NCI-H69 (cell line): Measurements from ENCODE around the gene R3HDM2.
"Not testable (repeated sequence)": the region's sequence is repeated elsewhere in the genome, so short reads cannot be mapped to it uniquely, and the experiment has no call there.

Source experiments
- DNase-seq: peaks from one replicate; lab custom pipeline; 2025; lab: John Stamatoyannopoulos, UW

The R3HDM2 gene

GRCh38 chr12:57377103-57377840 is 53.6 kb downstream of the R3HDM2 start:
- DNase-seq: no peak

- no peak for DNase-seq
Observed at GRCh38 chr12:57372233-57372632, 58.6 kb downstream of the R3HDM2 start.

- DNase-seq: no peak
Observed at GRCh38 chr12:57370696-57371095, 60.1 kb downstream of the R3HDM2 start.

GRCh38 chr12:57370072-57370471 is 60.8 kb downstream of the R3HDM2 start:
- DNase-seq: no peak

- no peak for DNase-seq
Observed at GRCh38 chr12:57369202-57369601, 61.6 kb downstream of the R3HDM2 start.

- DNase-seq: no peak
Observed at GRCh38 chr12:57368349-57369095, 62.3 kb downstream of the R3HDM2 start.

- DNase-seq: no peak
Observed at GRCh38 chr12:57367121-57367520, 63.7 kb downstream of the R3HDM2 start.

- DNase-seq: no peak
Observed at GRCh38 chr12:57366315-57366714, 64.5 kb downstream of the R3HDM2 start.

- not testable (repeated sequence) for DNase-seq
Observed at GRCh38 chr12:57364156-57364555, 66.7 kb downstream of the R3HDM2 start.

GRCh38 chr12:57360468-57360867 is 70.4 kb downstream of the R3HDM2 start:
- no peak for DNase-seq

GRCh38 chr12:57358646-57359045 is 72.2 kb downstream of the R3HDM2 start:
- no peak for DNase-seq

- DNase-seq: no peak
Observed at GRCh38 chr12:57355734-57356133, 75.1 kb downstream of the R3HDM2 start.

GRCh38 chr12:57352166-57352565 is 78.7 kb downstream of the R3HDM2 start:
- no peak for DNase-seq

GRCh38 chr12:57347284-57347683 is 83.6 kb downstream of the R3HDM2 start:
- no peak for DNase-seq

- DNase-seq: no peak
Observed at GRCh38 chr12:57343703-57344378, 87.0 kb downstream of the R3HDM2 start.

- DNase-seq: peak; percentile 20
Observed at GRCh38 chr12:57342207-57342691, 88.6 kb downstream of the R3HDM2 start.

GRCh38 chr12:57341275-57341990 is 89.4 kb downstream of the R3HDM2 start:
- no peak for DNase-seq

- DNase-seq: peak; percentile 27
Observed at GRCh38 chr12:57340104-57340503, 90.7 kb downstream of the R3HDM2 start.

- DNase-seq: not testable (repeated sequence)
Observed at GRCh38 chr12:57336299-57336698, 94.5 kb downstream of the R3HDM2 start.

- DNase-seq: no peak
Observed at GRCh38 chr12:57334219-57334618, 96.6 kb downstream of the R3HDM2 start.

- DNase-seq: no peak
Observed at GRCh38 chr12:57332646-57333312, 98.1 kb downstream of the R3HDM2 start.
